Measurements from ENCODE around the gene PLEKHG4B.
"Not testable (repeated sequence)": the region's sequence is repeated elsewhere in the genome, so short reads cannot be mapped to it uniquely, and the experiment has no call there.

PLEKHG4B gene

DNA sequence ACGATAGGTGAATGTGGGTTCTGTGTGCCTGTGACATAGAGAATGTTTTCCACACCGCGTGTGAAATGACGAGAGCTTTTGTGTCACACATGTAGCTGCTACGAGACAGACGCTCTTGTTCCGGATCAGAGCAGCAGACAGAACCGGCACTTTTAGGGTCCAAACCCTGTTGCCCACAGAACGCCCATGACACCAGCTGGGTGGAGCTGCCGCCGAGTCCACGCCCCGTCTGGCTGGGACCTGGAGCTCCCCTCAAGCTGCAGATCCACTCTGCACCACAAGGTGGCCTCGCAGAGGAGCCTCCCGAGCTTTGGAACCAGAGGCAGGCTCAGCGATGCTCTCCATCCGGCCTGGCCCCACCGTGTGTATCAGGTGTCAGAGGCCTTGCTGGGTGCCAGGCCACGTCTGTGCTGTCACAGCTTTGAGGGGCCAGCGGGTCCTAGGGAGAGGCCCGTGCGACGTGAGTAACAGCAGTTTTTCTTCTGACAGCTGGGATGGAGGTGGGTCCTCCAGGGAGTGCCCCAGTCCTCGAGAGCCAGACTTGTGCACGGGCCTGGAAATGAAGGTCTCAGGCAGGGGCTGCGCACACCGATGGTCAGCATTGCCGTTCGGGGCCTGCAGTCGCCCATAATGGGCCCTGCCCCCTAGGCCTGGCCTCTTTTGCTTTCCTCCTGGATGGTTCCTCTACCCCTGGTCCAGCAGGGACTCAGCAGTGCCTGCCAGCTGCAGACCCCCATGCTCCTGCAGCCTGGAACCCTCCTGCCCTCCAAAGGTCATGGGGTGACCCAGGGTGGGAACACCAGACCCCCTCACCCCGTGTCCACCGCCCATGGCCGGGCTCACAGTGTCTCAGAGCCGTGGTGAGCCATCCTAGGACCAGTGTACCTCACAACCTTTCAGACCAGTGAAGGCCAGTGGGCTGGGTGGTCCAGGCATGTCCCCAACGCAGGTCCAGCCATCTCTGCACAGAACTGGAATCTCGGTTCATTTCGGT lies 96.8 kb downstream of the PLEKHG4B start:
- DNase-seq (ENCODE audit: low spot score) = peak; percentile 83

DNA sequence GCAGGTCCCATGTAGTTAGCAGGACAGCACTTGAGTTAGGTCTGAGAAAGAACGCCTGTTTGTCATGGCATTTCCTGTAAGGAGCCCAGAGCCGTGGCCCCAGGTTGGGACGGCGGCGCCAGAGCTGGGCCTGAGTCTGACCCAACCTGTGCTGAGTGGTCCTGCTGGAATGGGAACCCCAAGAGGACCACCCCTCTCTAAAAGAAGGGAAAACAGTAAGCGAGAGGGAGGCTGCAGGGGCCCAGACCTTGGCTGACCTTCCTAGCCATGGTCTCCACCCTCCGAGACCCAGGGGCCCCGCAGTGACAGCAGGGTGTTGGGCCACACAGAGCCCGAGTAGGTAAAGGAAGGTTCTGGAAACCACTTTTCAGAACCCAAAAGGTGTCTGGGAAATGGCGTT lies 97.5 kb downstream of the PLEKHG4B start:
- no peak for DNase-seq (ENCODE audit: low spot score)

DNA sequence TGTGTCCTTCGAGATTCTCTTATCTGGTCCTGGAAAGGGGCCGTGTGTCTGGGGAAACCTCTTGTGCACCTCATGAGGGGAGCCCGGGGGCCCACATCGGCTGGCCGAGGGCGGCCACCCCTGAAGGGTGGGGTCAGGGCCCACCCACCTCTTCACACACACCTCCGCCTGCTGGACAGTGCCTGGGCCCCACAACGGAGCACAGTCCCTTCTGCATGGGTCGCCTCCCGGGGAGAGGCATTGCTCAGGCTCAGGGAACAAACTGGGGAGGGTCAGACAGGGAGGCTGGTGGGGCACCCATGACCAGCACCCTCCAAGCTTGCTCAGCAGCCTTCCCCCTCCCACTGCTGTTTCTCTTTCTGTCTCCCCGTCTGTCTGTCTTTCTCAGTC lies 98.0 kb downstream of the PLEKHG4B start:
- no peak for DNase-seq (ENCODE audit: low spot score)

DNA sequence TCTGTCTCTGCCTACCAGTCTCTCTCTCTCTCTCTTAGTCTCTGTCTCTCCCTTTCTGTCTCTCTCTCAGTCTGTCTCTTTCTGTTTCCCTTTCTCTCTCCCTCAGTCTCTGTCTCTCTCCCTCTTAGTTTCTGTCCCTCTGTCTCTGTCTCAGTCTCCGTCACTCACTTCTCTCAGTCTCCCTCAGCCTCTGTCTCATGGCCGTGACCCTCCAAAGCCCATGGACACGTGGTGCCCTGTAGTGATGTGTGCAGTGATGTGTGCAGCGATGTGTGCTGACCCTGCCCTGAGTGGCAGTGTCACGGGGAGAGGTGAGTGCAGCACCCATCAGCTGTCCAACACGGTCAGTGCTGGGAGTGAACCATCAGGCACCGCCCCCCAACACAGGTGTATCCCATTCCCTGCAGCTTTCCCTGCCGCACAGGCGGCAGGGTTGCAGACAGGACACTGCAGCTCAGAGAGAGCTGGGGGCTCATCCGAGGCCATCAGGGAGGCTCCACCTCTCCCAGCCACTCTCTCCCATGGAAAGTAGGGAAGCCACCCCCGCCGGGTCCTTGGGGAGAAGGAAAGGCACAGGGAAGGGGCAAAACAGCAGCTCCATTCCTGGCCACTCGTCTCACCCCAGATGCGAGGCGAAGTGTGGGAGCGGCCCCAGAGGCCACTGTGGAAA lies 98.5 kb downstream of the PLEKHG4B start:
- DNase-seq (ENCODE audit: low spot score) = no peak

DNA sequence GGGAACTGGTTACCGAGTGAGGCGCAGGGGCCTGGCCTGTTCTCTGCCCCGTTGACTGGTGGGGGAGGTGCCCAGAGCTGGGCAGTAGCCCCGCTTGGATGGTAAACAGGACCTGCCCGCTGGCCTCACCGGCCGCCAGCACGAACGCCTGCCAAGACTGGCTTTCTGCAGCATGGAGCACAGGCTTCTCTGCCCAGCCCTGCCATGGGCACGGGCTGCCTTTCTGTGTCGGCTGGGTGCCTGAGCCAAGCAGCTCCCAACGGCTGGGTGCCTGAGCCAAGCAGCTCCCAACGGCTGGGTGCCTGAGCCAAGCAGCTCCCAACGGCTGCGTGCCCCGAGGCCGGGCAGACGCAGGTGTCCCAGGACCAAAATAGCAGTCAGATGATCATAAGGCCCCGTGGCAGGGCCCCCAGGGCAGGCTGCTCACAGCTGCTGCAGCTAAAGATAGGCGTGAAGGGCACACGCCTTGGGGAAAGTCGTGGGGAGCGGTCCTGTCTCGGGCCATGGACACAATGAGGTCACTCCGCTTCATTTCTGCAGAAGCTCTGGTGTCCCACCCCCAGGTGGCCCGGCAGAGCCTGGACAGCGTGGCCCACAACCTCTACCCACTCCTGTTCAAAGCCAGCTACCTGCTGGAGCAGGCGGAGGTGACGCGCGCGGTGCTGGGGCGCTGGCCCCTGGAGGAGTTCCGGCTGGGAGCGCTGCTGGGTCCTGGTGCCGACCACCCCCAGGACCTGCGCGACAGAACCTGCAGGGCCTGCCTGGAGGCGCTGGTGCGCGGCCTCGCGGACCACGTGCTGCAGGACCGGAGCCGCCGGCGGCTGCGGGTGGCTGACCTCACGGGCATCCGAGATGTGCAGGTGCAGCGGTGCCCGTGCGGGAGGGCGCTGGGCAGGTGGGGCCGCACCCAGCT lies 99.3 kb downstream of the PLEKHG4B start, which contains the start of gene LRRC14B:
Gene LRRC14B, plus strand, starts transcription at position 460 of the 913 bp plus-strand sequence. Its CDS starts 44 bp downstream, at position 504.
- no peak for DNase-seq (ENCODE audit: low spot score)

DNA sequence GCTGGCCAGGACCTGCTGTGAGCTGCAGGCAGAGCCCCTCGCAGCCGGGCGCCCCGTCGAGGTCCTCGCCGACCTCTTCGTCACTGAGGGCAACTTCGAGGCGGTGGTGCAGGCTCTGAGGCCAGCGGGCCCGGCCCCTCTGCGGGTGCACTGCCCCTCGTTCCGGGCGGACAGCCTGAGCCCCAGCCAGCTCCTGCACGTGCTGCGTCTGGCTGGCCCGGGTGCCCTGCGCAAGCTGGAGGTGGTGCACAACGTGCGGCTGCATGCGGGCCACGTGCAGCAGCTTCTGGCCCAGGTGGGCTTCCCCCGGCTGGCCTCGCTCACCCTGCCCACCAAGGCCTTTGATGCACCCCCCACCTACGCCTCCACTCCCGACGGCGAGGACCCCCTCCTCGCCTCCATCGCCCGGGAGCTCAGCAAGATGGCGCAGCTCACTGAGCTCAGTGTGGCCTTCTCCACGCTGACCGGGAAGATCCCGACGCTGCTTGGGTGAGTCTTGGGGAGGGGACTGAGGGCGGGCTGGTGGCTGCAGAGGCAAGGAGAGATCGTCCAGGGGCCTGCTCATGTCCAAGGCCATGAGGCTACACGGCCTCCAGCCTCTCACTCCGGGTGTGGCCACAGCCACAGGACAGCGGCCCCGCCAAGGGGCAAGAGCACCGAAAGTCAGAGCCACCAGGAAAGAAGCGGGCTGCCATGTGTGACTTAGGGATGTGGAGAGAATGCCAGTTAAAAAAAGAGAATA lies 100.2 kb downstream of the PLEKHG4B start:
- DNase-seq (ENCODE audit: low spot score) = no peak

DNA sequence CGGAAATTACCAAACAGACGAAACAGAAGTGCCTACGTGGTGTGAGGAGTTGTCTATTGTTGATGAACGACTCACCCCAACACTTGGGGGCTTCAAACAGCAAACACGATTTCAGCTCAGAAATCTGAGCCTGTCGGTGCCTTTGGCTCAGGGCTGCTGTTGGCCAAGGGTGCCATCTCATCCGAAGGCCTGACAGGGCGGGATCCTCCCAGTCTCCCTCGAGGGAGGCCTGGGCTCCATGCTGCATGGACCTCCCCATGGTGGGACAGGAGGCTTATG lies 100.7 kb downstream of the PLEKHG4B start:
- DNase-seq (ENCODE audit: low spot score) = no peak

DNA sequence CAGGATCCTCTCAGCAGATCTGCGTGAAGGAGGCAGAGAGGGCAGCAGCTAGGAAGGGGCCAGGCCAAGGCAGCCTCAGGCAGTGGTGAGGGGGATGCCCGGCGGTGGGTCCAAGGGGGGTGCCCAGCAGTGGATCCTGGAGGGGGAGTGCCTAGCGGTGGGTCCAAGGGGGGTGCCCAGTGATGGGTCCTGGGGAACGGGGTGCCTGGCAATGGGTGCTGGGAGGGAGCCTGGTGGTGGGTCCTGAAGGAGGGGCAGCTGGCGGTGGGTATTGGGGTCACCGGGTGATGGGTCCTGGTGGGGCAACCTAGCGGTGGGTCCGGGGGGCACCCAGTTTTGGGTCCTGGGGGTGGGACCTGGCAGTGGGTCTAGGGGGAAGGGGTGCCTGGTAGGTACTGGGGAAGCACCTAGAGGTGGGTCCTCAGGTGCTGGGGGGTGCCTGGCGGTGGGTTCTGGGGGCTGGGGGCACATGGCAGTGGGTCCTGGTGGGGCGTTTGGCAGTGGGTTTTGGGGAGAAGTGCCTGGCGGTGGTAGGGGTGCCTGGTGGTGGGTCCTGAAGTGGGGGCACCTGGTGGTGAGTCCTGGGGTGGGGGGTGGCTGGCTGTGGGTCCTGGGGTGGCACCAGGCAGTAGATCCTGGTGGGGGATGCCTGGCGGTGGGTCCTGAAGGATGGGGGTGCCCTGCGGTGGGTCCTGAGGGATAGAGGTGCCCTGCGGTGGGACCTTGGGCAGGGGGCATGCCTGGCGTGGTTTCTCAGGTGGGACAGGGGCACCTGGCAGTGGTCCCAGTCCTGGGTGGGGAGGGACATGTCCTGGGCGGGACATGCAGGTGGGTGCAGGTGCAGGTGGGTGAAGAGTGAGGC lies 101.2 kb downstream of the PLEKHG4B start:
- no peak for DNase-seq (ENCODE audit: low spot score)

DNA sequence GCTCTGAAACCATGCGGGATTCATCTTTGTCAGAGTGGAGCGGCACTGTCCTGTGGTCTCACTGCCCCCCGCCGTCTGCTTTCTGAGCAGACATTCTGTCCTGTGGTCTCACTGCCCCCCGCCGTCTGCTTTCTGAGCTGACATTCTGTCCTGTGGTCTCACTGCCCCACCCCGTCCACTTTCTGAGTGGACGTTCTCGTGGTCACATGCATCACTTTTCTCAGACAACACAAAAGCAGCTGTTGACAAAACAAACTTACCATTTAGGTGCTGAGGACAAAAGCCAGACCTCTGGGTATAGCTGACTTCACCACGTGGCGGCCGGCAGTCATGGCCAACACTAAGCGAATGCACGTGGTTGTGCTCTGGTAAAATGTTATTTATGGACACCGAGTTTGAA lies 102.1 kb downstream of the PLEKHG4B start:
- DNase-seq (ENCODE audit: low spot score) = no peak

DNA sequence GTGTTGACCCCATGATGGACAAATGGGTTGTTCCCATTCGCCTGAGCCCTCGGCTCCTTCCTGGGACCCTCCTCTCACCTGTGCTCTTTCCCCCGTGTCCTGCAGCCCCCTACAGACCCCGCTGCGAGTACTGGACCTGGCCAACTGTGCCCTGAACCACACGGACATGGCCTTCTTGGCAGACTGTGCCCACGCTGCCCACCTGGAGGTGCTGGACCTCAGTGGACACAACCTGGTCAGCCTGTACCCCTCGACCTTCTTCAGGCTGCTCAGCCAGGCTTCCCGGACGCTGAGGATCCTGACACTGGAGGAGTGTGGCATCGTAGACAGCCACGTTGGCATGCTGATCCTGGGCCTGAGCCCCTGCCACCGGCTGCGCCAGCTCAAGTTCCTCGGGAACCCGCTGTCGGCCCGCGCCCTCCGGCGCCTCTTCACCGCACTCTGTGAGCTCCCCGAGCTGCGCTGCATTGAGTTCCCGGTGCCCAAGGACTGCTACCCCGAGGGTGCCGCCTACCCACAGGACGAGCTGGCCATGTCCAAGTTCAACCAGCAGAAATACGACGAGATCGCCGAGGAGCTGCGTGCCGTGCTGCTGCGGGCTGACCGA lies 102.7 kb downstream of the PLEKHG4B start:
- no peak for DNase-seq (ENCODE audit: low spot score)

DNA sequence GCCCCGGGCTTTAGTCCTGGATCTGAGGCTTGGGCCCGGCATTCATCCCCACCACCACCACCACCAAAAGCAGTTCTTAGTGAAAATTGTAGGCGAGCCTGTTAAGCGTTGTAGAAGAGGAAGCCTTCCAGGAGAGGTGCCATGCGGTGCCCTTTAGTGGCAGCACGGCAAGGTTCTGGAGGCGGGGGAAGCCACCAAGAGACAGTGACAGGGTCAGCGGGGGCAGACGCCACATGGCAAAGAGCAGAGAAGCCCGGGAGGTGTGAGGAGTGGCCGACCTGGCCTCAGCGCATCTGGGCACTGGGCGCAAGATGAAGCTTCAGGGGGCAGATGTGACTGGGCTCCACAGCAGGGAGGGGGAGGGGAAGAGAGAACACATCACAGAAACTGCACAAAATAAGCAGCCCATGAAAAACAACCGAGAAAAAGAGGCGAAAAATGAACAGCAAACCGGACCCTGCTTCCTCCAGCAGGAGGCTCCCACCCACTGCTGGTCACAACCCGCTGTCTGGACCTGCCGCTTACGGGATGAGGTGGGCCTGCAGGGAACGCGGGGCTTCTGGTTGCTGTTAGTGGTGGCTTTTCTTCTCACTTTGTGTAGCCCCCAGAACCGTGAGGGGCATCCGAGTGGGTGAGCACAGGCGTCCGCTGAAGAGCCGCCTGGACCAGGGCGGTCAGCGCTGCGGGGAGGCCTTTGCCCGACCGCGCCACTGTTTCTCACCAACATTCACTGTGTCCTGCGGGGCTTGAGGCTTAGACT lies 103.6 kb downstream of the PLEKHG4B start:
- no peak for DNase-seq (ENCODE audit: low spot score)

DNA sequence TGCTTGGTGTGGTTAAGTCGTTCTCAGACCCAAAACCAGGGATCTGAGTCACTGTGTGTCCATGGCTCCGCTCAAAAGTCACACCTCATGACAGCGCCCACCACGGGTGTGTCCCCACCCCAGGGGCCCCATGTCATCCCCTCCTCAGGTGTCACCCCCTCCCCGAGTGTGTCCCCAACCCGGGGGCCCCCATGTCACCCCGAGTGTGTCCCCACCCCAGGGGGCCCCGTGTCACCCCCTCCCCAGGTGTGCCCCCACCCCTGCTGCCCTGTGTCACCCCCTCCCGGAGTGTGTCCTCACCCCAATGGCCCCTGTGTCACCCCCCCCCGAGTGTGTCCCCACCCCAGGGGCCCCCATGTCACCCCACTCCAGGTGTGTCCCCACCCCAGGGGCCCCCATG lies 104.4 kb downstream of the PLEKHG4B start:
- DNase-seq (ENCODE audit: low spot score) = no peak

DNA sequence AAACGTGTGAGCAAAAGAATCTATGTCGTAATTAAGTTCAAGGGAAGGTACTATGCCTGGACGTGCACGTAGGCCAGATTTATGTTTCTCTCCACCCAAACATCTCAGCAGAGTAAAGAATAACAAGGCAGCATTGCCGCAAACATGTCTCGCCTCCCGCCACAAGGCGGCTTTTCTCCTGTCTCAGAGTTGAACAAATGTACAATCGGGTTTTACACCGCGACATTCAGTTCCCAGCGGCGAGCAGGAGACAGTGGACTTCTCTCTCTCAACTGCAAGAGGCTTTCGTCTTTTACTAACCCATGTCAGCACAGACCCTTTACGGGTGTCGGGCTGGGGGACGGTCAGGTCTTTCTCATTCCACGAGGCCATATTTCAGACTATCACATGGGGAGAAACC lies 105.1 kb downstream of the PLEKHG4B start:
- not testable (repeated sequence) for DNase-seq (ENCODE audit: low spot score)

DNA sequence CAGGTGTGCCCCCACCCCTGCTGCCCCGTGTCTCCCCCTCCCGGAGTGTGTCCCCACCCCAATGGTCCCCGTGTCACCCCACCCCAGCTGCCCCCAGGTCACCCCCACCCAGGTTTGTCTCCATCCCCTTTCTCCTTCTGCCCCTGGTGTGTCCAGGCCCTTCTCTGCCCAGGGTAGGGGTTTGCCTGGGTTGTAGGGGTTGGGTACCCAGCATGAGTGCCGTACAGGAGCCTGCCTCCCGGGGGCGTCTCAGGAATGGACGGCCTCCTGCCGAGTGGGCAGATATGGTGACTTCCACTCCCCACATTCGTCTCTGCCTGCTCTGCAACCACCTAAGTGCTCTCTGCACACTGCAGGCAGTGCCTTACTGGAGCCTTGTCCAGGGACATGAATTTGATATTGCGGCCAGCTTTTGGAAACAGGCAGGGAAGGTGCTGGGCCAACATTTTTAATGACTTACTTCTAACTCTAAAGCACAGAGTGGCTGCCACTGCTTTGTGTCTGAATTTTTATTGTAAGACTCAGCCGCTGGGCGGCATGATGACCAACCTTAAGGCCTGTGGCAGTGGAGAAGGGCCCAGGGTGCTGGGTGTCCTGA lies 106.0 kb downstream of the PLEKHG4B start:
- no peak for DNase-seq (ENCODE audit: low spot score)

DNA sequence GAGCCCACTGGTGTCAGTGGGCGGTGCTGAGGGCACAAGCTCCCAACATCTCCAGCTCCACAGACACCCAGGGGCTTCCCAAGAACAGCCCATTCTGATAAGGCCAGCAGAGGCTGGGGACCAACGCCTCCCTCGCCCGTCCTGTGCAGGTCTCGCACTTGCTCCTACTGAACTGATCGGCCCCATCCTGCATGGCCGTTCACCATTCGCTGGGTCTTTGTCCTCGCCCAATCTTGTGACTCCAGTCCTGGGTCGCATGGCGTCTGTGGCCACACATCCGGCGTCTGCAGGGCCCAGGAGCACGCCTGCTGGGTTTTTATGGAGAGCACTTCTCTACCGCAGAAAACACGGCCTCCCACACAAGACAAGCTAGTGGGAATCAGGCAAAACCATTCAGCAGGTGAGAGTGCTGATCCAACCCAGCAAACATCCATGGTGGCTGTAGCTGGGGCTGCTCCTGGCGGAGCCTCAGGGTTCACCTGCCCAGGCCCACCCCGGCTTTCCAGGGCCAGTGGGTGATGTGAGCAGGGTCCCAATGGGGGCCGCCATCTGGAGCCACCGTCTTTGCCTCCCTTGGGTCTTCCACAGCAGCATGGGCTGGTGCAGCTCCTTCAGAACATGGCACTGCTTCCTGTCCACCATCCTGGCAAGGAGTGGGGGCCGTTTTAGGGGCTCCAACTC lies 106.7 kb downstream of the PLEKHG4B start:
- no peak for DNase-seq (ENCODE audit: low spot score)

DNA sequence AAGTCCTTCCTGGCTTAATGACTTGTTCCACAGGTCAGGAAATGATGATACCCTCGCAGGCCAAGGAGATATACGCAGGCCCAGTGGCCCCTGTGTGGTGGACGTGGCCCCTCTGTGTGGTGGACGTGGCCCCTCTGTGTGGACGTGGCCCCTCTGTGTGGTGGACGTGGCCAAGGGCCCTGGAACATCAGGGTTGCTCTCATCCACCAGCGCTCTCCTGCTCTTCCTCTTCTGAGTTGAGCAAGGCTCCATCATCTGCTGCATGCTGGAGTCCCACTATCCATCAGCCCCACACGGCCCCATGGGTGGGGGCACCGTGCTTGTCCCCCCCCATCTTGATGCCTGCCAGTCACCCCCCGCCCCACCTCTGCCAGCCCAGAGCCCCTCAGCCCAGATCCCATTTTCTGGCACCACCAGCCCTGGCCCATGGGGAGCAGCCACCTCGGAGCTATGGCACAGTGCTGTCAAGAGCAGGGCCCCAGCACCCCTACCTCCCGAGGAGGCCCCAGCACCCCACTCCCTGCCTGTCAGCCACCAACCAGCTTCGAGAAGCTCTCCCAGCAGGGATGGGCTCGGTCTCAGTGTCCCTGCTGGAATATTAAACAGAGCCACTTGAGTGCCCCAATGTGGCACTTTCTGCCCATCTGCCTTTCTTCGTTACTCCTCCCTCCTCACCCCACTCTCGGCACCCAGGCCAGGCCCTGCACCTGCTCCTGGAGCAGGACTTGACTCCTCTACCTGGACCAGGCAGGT lies 107.4 kb downstream of the PLEKHG4B start:
- no peak for DNase-seq (ENCODE audit: low spot score)

DNA sequence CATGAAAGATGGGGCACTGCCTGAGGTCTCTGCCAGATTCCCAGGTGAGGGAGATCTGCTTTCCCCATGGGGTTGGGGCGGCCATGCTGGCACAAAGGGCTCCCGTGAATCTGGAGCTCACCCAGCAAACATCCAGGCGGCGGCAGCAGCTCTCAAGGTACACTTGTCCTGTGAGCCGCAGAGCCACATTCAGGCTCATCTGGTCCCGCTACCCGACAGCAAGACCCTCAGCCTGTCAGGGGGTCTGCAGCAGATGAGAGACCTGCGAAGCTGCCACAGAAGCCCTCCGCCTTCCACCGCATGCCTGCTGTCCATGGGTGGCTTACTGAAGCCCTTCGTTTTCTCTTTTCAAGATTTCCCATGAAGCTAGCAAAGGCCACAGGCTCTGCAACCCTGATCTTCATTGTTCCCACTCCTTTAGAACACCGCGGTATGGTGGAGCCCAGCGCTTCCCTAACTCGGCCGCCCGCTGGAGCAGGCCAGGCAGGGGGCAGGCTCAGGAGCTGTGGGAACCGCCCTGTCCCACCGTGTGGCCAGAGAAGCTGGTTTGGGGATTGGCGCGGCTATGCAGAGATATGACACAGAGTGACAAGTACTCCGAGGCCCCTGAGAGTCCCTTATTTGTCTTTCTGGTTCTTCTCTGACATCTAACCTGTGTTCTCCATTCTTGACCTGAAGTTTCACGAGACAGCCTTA lies 108.1 kb downstream of the PLEKHG4B start:
- no peak for DNase-seq (ENCODE audit: low spot score)
